ENCODE results near the gene HDAC4.
"Not testable (repeated sequence)": the region's sequence is repeated elsewhere in the genome, so short reads cannot be mapped to it uniquely, and the experiment has no call there.

Gene HDAC4

DNA sequence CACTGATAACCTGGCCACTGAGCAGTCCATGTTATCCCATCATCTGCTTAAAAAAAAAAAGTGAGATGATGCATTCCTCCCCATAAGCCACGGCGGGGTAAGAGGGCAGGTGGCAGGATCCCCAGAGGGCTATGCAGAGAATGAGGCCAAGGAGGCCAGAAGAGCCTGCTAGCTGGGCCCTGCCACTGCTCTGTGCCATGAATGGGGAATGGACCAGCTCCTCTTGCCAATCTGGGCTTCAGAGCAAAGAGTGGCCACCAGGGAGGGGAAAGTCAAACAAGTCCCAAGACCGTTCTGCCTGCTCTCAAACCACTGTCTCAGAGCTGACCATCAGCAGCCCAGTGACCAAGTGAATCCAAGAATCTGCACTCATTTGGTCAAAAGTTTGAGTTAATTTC lies 350.6 kb downstream of the HDAC4 start:
- DNase-seq, result no peak

DNA sequence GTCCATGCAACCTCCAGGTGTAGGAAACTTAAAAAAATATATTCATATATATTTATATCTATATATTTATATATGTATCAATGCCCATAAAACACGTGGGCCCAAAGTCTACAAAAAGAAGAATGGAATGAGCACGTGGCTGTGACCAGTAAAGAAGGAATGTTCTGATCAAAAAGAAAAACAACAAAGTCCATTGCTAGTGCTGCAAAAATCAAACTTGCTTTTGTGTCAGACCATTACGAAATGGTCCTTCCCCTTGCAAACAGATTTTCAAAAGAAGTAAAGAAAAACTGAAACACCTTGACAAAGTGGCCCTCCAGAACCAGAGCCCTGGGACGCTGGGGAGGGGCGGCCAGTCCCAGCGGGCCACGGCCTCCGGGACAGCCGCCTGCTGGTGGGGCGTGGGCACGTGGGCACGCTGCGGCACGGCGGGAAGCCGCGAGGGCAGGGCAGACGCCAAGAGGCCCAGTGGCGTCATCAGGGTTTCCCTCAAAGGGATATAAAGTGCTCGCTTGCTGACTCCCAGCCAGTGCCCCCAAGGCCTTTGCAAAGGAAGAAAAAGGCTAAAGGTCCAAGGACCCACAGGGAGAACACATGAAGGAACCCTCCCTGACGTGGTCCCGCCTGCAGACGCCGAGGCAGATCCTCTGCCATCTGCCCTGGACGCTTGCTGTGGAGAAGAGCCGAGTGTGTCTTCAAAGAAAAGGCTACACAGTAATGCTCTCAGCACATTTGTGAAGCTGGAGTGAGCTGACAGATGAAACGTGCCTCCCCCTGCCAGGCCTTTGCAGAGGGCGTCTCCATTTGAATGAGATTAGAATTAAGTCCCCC lies 351.2 kb downstream of the HDAC4 start:
- no peak for DNase-seq

DNA sequence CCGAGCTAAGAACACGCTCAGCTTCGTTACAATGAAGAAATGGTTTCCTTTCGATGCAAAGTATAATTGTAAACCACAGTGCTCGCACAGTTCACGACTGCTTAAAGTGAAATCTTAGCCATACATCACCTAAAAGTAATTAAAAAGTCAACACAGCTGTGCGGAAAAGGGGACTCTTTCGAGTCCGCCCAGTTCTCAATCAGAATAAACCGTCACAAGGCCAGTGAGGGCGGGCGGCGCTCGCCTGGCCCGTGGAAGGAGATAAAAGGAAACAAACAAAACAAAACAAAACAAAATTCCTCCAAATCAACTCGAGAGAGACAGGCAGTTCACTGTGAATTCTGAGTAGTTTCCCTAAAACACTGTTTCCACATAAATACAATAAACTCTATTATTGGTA lies 352.1 kb downstream of the HDAC4 start:
- no peak for DNase-seq

DNA sequence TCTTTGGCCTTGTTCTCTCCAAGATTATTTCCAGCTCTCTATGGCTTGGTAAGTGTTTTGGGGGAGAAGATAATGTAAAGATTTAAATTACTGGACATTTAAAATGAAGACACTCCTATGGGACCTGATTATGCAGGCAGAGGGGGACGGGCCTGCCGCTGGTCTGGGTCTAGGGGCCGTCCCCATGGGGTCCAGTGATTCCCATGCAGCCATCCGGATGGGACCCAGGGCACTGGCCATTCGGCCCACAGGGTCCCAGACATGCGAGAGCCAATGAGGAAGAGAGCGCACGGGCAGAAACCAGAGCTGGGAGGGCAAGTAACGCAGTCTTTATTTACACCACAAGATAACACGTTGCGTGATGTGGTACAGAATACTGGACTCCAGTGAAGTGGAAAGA lies 353.0 kb downstream of the HDAC4 start:
- DNase-seq, result no peak

DNA sequence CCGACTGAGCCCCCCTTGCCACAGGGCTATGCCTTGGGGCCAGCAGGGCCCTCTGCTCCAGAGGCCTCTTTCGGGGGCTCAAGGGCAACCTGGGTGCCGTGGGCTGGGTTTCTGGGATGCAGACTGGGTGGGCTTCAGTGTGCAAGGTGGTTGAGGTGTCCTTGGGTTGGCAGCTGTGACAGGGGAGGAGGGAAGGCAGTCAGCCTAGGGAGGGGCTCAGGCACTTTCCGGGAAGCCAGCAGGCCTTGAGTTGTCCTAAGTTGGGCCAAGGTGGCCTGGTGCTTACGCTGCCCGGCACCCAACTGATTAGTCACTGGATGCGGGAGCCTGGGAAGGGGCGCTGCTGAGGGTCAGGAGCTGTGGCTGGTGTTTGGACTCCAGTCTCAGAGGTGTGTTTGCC lies 353.4 kb downstream of the HDAC4 start:
- DNase-seq, result no peak

DNA sequence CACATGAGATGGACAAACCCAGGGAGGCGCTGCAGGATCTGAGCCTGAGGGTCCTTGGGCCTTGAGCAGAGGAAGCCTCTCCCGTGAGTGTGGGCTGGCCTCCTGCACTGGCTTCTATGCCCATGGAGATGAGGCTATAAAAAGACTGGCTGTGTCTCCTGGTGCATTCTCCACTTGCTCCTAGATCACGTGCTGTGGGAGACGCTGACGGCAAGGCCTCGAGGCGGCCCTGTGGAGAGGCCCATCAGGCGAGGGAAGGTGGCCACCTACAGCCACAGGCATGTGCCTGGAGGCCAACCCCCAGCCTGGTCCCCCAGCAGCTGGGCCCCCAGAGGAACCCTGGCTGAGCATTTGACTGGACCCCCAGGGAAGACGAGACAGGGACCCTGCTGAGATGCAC lies 354.0 kb downstream of the HDAC4 start:
- DNase-seq, result no peak

DNA sequence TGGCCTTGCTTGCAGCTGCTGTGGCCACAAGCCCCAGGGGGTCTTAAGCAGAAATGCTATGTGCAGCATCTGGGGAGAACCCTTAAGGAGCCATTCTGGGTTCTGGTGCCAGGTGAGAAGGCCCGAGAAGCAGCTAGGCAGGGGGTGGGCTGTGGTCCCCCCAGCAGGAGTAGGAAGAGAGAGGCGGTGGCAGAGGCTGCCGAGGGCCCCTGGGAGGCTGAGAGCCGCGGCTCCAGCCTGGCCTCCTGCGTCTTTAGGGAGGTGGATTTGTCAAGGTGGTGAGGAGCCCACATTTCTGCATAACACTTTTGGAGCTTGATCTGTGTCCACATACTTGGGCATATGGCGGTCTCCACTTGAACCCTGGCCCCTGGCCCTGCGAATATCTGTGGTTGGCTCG lies 356.5 kb downstream of the HDAC4 start:
- no peak for DNase-seq

DNA sequence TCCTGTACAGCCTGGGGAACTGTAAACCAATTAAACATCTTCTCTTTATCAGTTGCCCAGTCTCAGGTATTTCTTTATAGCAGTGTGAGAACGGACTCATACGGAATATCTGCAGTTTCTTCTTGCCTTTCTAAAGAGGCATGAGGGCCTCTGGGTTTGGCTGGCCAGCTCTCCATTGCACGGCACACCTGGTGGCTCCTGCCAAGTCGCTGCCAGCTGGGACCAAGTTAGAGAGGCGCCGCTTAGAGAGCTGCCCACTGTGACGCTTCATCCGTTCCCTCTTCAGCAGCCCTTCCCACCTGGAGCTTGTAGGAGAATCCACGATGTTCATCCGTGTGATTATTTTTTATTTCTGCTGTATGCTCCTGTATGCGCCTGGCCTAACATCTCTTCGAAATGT lies 357.5 kb downstream of the HDAC4 start:
- DNase-seq, result no peak

DNA sequence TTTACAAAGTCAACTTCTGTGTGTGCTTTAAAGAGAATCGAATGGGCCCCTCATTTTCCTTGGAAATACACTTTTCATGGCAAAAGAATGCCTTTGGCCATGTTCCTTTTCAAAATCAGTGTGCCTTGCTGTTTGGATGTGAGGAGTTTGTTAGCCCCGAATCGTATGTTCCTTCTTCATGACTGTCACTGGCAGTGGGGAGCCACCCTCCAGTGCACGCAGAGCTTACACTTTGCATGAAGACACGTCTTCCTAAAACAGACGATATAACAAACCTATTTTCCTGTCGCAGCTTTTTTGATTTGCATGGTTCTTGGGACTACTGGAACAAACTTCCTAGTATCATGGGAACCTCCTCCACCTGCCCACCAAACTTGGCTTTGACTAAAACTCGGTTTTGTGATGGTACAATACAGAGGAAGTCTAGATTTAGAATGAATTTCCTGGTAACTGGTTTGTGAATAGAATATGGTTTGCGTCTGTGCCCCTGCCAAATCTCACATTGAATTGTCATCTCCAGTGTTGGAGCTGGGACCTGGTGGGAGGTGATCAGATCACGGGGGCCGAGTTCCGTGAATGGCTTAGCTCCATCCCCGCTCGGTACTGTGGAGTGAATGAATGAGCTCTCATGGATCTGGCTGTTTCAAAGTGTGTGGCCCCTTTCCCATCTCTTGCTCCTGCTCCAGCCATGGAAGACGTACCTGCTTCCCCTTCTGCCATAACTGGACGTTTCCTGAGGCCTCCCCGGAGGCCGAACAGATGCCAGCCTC lies 358.1 kb downstream of the HDAC4 start:
- DNase-seq, result no peak

DNA sequence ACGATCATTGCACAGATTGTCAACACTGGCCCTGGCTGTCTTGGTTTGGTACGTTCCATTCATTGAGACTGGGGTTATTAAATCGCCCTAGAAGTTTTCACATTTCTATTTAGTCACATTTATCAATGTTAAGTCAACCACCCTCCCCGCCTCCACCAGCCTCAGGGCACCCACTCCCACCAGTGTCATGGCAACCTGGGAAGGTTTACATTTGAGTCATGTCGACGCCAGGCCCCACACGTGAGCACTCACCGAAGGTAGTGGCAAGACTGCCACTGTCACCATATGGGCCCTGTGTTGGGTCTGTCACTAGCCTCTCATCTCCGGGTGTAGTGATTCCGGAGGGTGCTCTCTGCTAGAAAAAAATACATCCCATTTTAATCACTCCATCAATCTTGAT lies 358.8 kb downstream of the HDAC4 start:
- DNase-seq, result no peak

DNA sequence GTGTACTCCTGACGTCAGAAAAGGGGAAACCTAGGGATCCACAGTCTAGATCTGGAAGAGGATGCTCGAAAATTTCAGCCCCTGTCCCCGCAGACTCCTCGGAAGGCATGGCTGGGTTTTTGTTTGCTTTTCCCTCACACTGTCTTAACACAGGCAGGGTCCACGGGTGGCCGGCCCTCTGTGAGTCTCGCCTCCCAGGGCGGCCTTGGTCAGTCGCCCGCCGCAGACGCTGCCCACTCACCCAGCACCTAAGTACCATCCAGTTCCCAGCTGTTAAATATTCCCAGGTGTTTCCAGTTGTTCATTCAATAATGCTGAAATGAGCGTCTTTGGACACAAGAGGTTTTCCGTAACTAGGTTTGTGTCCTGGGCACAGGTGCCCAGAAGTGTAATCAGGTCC lies 359.8 kb downstream of the HDAC4 start:
- DNase-seq, result no peak

DNA sequence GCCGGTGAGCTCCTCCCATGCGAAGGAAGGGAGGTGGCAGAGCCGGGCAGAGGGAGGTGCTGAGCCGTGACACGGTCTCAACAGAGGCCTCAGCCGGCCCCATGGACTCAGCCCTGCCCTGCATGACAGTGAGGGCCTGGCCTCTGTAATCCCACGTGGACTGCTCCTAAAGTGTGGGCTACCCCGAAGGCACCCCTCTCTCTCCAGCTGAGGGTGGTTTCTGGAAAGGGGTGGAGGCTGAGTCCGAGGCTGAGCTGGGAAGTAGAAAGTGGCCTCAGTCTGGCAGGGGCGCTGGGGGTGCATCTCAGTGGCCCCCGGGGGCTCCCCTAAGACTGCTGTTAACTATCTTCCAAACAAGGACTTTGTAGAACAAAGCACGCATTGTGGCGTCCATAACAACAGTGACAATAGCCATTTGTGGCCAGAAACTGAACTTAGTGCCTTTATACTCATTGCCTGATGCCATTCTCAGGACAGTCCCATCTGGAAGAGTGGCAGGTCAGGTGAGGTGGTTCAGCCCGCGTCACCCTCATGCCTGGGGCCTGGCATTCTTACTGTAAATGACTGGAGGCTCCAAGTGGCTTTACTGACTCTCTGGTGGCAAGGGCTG lies 360.6 kb downstream of the HDAC4 start:
- no peak for DNase-seq

DNA sequence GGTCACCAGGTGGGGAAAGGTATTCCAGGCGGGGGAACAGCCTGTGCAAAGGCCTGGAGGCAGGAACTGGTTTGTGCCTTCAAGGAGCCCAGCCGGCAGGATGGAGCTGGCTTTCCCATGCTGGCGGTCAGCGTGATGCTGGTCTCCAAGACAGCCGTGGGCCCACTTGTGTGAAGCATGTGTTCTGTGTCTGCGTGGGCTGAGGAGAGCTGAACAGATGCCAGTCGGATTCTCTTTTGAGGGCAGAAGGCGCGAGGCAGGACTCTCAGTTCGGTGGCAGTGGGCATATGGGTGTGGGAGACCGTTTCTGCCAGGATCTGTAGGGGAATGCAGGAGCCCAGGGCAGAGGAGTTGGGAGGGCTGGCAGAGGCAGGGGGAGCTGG lies 361.4 kb downstream of the HDAC4 start:
- DNase-seq, result no peak

DNA sequence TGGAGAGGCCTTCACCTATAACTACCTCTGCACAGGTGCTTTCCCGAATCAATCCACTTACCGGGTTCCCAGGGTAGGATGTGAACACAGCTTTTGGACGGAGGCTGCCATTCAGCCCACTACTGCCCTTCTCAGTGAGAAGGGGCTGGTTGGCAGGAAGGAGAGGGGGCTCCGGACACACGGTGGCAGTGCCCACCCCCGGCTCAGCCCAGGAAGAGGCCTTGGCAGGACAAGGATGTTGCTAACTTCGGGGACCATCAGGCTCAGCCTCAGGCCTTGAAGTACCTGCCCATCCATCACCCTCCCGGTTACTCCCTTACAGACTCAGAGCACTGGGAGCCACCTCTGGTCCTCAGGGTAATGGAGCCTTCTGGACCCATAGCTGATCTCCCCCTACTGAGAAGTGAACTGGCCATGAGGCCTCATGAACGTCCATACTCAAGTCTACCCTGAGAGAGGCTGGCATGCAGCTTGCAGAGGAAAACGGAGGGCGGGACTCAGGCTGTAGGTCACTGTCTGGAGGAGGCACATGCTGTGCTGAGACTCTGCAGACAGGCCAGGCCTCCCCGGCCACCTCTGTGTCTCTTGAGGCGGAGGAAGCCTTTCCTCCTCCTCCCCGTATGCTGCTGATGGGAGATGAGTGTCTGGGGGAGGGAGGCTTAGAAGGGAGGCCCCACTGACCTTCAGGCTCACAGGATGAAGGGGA lies 361.9 kb downstream of the HDAC4 start:
- DNase-seq, result no peak

DNA sequence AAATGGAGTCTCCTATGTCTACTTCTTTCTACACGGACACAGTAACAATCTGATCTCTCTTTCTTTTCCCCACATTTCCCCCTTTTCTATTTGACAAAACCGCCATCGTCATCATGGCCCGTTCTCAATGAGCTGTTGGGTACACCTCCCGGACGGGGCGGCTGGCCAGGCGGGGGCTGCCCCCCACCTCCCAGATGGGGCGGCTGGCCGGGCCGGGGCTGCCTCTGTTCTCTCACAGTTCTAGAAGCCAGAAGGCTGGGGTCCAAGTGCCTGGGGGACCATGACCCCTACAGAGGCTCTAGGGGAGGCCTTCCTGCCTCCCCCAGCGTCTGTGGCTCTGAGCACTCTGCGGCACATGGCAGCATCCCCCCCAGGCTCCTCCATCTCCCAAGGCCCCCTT lies 362.5 kb downstream of the HDAC4 start:
- DNase-seq, result not testable (repeated sequence)

DNA sequence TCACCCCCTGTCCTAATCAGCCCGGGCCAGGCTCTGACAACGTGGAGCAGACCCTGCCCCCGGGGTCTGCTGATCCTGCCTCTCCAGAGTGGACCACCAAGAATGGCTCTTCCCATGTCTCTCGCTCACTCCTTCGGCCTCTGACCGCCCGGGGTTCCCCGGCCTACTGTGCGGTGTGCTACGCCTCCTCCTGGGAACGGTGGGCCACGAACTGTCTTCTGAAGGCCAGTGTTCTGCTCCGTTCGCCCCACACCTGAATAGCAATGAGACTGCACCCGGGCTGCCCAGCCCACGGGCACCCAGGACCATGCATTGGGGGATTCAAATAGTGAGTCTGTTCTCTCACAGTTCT lies 363.3 kb downstream of the HDAC4 start:
- no peak for DNase-seq

DNA sequence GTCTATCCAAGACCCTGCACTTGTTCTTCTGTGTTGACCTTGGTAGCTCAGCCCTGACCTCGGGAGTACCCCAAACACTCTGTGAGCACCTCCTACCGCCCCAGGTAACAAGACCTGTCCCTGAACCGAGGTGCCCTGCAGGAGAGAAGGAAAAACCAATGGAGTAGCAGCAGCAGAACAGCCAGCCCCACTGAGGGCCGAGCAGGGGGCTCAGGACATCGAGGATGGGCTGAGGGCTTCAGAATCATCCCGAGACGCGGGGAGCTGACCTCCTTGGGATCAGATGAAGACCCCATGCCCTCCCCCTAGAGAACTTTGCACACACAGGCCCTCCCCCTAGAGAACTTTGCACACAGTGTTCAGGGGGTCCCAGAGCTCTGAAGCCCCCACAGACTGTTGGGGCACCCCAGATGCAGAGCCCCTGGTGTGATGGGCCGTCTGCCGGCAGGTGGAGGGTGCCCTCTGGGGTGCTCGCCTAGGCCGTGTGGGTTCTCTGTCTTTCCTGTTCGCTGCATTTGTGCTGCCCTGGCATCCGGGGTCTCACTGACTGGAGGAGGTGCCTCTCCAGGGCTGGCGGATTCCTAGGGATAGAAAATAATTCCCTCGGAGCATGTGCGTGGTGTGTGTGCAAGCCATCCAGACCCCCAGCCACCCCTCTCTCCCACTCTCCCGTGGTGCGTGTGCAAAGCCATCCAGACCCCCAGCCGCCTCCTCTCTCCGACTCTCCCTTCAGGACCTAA lies 363.8 kb downstream of the HDAC4 start:
- DNase-seq, result no peak

DNA sequence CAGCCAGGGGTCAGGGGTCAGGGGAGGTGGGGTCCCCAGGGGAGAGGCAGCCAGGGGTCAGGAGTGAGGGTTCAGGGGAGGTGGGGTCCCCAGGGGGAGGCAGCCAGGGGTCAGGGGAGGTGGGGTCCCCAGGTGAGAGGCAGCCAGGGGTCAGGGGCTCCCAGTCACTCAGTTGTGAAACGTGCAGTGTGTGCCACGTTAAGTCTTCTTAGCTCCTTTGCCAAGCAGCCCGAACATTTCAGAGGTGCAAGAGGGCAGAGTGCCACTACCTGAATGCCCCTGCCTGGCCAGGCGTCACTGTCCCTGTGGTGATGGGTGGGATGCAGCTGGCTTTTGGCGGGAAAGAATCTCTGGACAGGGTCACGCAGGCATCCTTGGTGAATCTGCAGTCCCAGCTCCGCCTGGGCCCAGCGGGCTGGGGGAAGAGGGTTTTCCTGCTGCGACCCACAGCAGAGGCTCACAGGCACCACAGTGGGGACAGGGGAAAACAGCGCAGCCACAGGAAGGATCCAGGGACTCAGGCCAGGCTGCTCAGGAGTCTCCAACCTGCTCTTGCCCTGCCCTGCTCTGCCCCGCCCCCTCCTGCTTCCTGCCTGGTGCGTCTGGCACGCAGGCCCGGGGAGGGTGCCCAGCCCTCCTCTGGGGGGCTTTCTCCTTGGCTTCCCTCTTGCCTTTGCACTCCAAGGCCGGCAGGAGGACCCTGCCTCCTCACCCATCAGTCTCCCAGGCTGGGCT lies 364.7 kb downstream of the HDAC4 start:
- DNase-seq, result no peak

DNA sequence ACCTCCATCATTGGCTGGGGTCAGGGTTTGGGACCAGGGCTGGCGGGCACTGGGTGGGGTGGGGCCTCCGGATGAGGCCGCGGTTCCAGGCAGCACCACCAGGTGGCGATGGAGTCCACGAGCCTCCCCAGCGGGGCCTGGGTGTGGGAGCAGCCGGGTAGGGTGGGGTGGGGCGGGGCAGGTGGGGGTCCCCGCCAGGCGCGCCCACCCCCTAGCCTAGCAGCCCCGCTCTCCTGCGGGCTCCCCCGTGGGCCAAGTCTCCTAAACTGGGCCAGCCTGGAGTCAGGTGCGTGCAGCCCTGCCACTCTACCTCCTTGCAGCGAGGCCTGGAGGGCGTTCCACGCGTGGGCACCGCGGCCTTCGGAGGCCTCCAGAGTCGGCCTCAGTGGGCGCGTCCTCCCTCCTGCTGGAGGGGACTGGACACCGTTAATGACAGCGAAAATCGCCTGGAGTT lies 365.4 kb downstream of the HDAC4 start:
- peak; percentile 62 for DNase-seq

DNA sequence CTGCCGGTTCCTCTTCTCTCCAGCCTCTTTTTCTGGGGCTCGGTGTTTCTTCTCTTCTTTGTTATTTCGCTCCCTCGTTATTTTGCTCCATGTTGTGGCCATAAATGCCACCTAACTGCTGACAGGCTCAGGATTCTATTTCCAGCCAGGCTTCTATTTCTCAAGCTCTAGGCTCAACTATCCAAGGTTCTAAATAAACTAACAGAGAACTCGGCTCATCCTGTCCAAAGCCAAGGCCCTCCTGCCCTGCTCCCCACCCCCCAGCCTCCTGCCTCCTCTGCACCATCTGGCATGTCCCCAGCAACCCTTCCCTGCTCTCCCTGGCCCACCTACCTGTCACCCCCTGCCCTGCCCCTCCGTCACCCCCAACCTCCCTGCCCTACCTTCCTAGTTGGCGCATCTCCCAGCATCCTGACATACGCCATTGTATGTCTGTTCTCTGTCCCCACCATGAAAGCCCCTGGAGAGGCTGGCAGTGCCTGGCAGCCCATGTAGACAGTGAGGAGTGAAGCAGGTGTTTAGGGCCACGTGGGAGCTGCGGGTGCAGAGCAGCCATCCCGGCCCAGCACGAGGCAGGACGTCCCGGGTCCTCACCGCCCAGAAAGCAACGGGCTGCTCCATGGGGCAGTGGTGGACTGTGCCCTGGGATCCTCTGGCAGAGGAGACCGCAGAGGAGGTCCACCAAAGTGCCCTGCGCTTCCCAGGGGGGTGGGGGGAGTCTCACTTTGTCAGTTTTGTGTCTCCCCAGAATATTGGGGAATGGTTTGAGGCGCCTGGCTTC lies 366.1 kb downstream of the HDAC4 start:
- no peak for DNase-seq

Measured in CD4-positive, alpha-beta T cell treated with Interleukin-12 subunit alpha and Interleukin-12 subunit beta, for 1 hour (primary cell).